H9 (cell line): ENCODE data around the gene KIF7. TPM values are rescaled to one million over a fixed set of nuclear protein-coding genes. Genes with fewer than 3 reads are reported as not detected.

ENCODE experiments used
- DNase-seq: peaks from one replicate; pipeline ENCODE4 v3.0.0-alpha.2; 2017
- H2AFZ ChIP-seq: one replicate; pipeline ENCODE4 v1.6.1; 2013; ENCODE audit warnings: mild to moderate bottlenecking, low read length, control low read depth, moderate library complexity
- H2AK5ac ChIP-seq: 2 replicates; pipeline ENCODE4 v1.6.1; 2013; ENCODE audit warnings: low read length, control low read depth, mixed read lengths; ENCODE audit not compliant: insufficient read length
- H2BK120ac ChIP-seq: one replicate; pipeline ENCODE4 v1.6.1; 2013; ENCODE audit warnings: low read depth, mild to moderate bottlenecking, low read length, control low read depth, inconsistent platforms; ENCODE audit not compliant: poor library complexity, severe bottlenecking
- H2BK12ac ChIP-seq: 2 replicates; pipeline ENCODE4 v1.6.1; 2013; ENCODE audit warnings: low read length, control low read depth, mixed read lengths, low read depth; ENCODE audit not compliant: insufficient read length
- H2BK15ac ChIP-seq: 2 replicates; pipeline ENCODE4 v1.6.1; 2013; ENCODE audit warnings: low read depth, low read length, control low read depth
- H2BK20ac ChIP-seq: one replicate; pipeline ENCODE4 v1.6.1; 2013; ENCODE audit warnings: low read depth, mild to moderate bottlenecking, low read length, control low read depth, inconsistent platforms; ENCODE audit not compliant: poor library complexity, severe bottlenecking
- H2BK5ac ChIP-seq: 2 replicates; pipeline ENCODE4 v1.6.1; 2013; ENCODE audit warnings: low read length, control low read depth, mixed read lengths; ENCODE audit not compliant: insufficient read length
- H3K14ac ChIP-seq: 2 replicates; pipeline ENCODE4 v1.6.1; 2013; ENCODE audit warnings: low read length, control low read depth; ENCODE audit not compliant: insufficient read depth
- H3K18ac ChIP-seq: 2 replicates; pipeline ENCODE4 v1.6.1; 2013; ENCODE audit warnings: low read depth, mild to moderate bottlenecking, mixed read lengths, low read length, control low read depth; ENCODE audit not compliant: insufficient read length
- H3K23ac ChIP-seq: 2 replicates; pipeline ENCODE4 v1.6.1; 2013; ENCODE audit warnings: low read length, control low read depth, mixed read lengths, low read depth; ENCODE audit not compliant: insufficient read length
- H3K23me2 ChIP-seq: 2 replicates; pipeline ENCODE4 v1.6.1; 2013; ENCODE audit warnings: low read depth, mild to moderate bottlenecking, mixed read lengths, low read length, control low read depth; ENCODE audit not compliant: insufficient read length, poor library complexity, severe bottlenecking
- H3K27ac ChIP-seq: 2 replicates; pipeline ENCODE4 v1.5.1; 2013; ENCODE audit warnings: low read length, control low read depth, mixed read lengths, low read depth; ENCODE audit not compliant: insufficient read length
- H3K27me3 ChIP-seq: 2 replicates; pipeline ENCODE4 v1.6.1; 2013; ENCODE audit warnings: low read length, control low read depth, inconsistent platforms; ENCODE audit not compliant: insufficient read depth
- H3K4ac ChIP-seq: 2 replicates; pipeline ENCODE4 v1.6.1; 2013; ENCODE audit warnings: low read depth, mild to moderate bottlenecking, control low read depth, inconsistent platforms, low read length, moderate library complexity
- H3K4me1 ChIP-seq: 2 replicates; pipeline ENCODE4 v1.6.1; 2013; ENCODE audit warnings: low read length, control low read depth, inconsistent platforms; ENCODE audit not compliant: insufficient read depth
- H3K4me2 ChIP-seq: 2 replicates; pipeline ENCODE4 v1.6.1; 2013; ENCODE audit warnings: low read length, control low read depth, mixed read lengths; ENCODE audit not compliant: insufficient read length, insufficient read depth
- H3K56ac ChIP-seq: 2 replicates; pipeline ENCODE4 v1.6.1; 2013; ENCODE audit warnings: low read depth, mild to moderate bottlenecking, mixed read lengths, low read length, control low read depth; ENCODE audit not compliant: insufficient read length
- H3K79me1 ChIP-seq: 2 replicates; pipeline ENCODE4 v1.6.1; 2013; ENCODE audit warnings: low read depth, mild to moderate bottlenecking, moderate library complexity, low read length, control low read depth, inconsistent platforms; ENCODE audit not compliant: insufficient read depth, poor library complexity, severe bottlenecking
- H3K79me2 ChIP-seq: 2 replicates; pipeline ENCODE4 v1.6.1; 2013; ENCODE audit warnings: low read length, control low read depth, inconsistent platforms; ENCODE audit not compliant: insufficient read depth
- H3K9ac ChIP-seq: 2 replicates; pipeline ENCODE4 v1.6.1; 2013; ENCODE audit warnings: low read length, control low read depth, mixed read lengths; ENCODE audit not compliant: insufficient read length; ENCODE audit errors: extremely low read depth
- H3K9me3 ChIP-seq: one replicate; pipeline ENCODE4 v1.6.1; 2013; ENCODE audit warnings: low read depth, low read length, inconsistent platforms; ENCODE audit not compliant: control insufficient read depth
- H3T11ph ChIP-seq: one replicate; pipeline ENCODE4 v1.6.1; 2013; ENCODE audit warnings: mild to moderate bottlenecking, low read length, control low read depth, inconsistent platforms
- H4K20me1 ChIP-seq: one replicate; pipeline ENCODE4 v1.6.1; 2013; ENCODE audit not compliant: control insufficient read depth, insufficient read length, insufficient read depth
- H4K5ac ChIP-seq: 2 replicates; pipeline ENCODE4 v1.6.1; 2013; ENCODE audit warnings: low read depth, mild to moderate bottlenecking, mixed read lengths, low read length, control low read depth; ENCODE audit not compliant: insufficient read length
- H4K8ac ChIP-seq: replicated peaks from 2 replicates; pipeline ENCODE4 v1.6.1; 2013; ENCODE audit warnings: low read length, control low read depth, mixed read lengths, low read depth; ENCODE audit not compliant: insufficient read length
- H4K91ac ChIP-seq: 2 replicates; pipeline ENCODE4 v1.6.1; 2013; ENCODE audit warnings: low read depth, mild to moderate bottlenecking, moderate library complexity, mixed read lengths, low read length, control low read depth; ENCODE audit not compliant: insufficient read length
- H3K27ac Mint-ChIP-seq, 3 experiments: 2 replicates in 2 of 3; 3 replicates in 1 of 3; pipeline ENCODE4 v1.8.0; 2020 to 2021; ENCODE audit warnings: mixed read lengths in 3 of 3, mild to moderate bottlenecking in 1 of 3, moderate library complexity in 1 of 3
- H3K27me3 Mint-ChIP-seq: 2 replicates; pipeline ENCODE4 v1.8.0; 2021; ENCODE audit warnings: low read depth, mild to moderate bottlenecking, moderate library complexity, mixed read lengths
- H3K36me3 Mint-ChIP-seq, 3 experiments: 2 replicates in 2 of 3; 3 replicates in 1 of 3; pipeline ENCODE4 v1.8.0; 2020 to 2021; ENCODE audit warnings: low read depth in 3 of 3, mixed read lengths in 3 of 3; ENCODE audit not compliant: insufficient read depth in 1 of 3
- H3K4me1 Mint-ChIP-seq, 2 experiments: 2 replicates each; pipeline ENCODE4 v1.8.0; 2020; ENCODE audit warnings: mixed read lengths in 2 of 2
- H3K4me3 Mint-ChIP-seq, 2 experiments: 2 replicates in 1 of 2; 3 replicates in 1 of 2; pipeline ENCODE4 v1.8.0; 2020 to 2021; ENCODE audit warnings: mild to moderate bottlenecking in 2 of 2, mixed read lengths in 2 of 2, moderate library complexity in 1 of 2
- H3K9me3 Mint-ChIP-seq, 2 experiments: 2 replicates in 1 of 2; 3 replicates in 1 of 2; pipeline ENCODE4 v1.8.0; 2020; ENCODE audit warnings: mild to moderate bottlenecking in 2 of 2, mixed read lengths in 2 of 2, moderate library complexity in 1 of 2
- CTCF ChIP-seq: fragments of 200-600 bp; sonication (generic); conservative IDR thresholded peaks from 3 replicates; pipeline ENCODE4 v1.8.0; 2021; ENCODE audit warnings: antibody characterized with exemption, mild to moderate bottlenecking
- WGBS: extraction: QIAGEN DNeasy Blood & Tissue Kit; methylation state at CpG from one replicate; pipeline ENCODE4 v1.1.7; 2013; ENCODE audit warnings: missing lambda C conversion rate, low lambda C conversion rate, mixed read lengths; ENCODE audit not compliant: insufficient read length; ENCODE audit errors: extremely low coverage; 5-methylcytosine and 5-hydroxymethylcytosine counted together
- total RNA-seq: library from RNA; stranded (reverse); gene quantifications from 2 replicates; pipeline ENCODE4 v1.2.1, GENCODE V29; 2021

Gene KIF7
- total RNA-seq, 1 experiment from 2014 or later, result 22.0 TPM

- Histone ChIP-seq H3K27me3 (no peaks in the 10 kb centered on the region), H3K79me1 (no peaks in the 10 kb centered on the region), H3K27ac (no peak overlapping the region), H3K56ac (no peak overlapping the region), H3K18ac (no peak overlapping the region), H2BK12ac (no peak overlapping the region), H2BK20ac (no peak overlapping the region), H4K8ac (no peak overlapping the region), H3K9me3 (no peaks in the 10 kb centered on the region), H3K4me2 (no peak overlapping the region), H3K23me2 (no peaks in the 10 kb centered on the region), H3K4ac (no peak overlapping the region), H3K79me2 (no peaks in the 10 kb centered on the region), H4K91ac (no peak overlapping the region), H2AFZ (no peak overlapping the region), H2BK120ac (no peak overlapping the region), H4K20me1 (no peaks in the 10 kb centered on the region), H3K4me1 (no peaks in the 10 kb centered on the region), H3K9ac (no peak overlapping the region), H3K23ac (no peak overlapping the region), H2BK15ac (no peak overlapping the region), H3T11ph (no peak overlapping the region), H3K14ac (no peak overlapping the region), H2AK5ac (no peak overlapping the region), H4K5ac (no peak overlapping the region), H2BK5ac (no peak overlapping the region)
- Mint-ChIP-seq H3K27ac (no peak overlapping the region), H3K4me1 (peaks cover 4 to 8% of the 10 kb centered on the region in 2 experiments; a peak in 2 of 4 replicates), H3K9me3 (no peaks in the 10 kb centered on the region), H3K4me3 (no peak overlapping the region), H3K36me3 (no peaks in the 10 kb centered on the region), H3K27me3 (peaks cover 19% of the 10 kb centered on the region)
- WGBS, result no CpG with 5 or more reads among the region's 4 CpGs
- TF ChIP-seq CTCF, result no peak
- no peak for DNase-seq
Measured at GRCh38 chr15:89674526-89674925, 19.3 kb upstream of the KIF7 start.
